Inflammatory macrophage treated with lipopolysaccharide for 4 hours (primary cell): ENCODE results near the gene FAM53B.
A peak's percentile ranks its signal among the peaks of the same experiment; 100 is the strongest.
"Not testable (repeated sequence)": the region's sequence is repeated elsewhere in the genome, so short reads cannot be mapped to it uniquely, and the experiment has no call there.

Experiments used
- DNase-seq: peaks from one replicate; pipeline ENCODE4 v3.0.0-alpha.2; 2020

The FAM53B gene

DNA sequence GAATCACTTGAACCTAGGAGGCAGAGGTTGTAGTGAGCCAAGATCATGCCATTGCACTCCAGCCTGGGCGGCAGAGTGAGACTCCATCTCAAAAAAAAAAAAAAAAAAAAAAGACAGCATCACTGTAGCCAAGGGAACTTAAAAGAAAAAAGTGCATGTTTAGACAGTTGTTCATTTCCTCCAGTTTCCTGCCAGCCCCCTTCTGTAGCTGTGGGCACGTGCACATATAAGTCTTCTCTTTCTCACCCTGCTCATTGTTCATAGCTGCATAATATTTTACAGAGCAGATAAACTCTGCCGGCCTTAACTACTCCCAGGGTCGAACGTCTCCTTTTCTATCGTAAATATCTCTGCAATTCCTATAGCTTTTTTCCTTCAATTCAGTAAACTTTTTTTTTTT, 149.9 kb downstream of the FAM53B start:
- DNase-seq = no peak

DNA sequence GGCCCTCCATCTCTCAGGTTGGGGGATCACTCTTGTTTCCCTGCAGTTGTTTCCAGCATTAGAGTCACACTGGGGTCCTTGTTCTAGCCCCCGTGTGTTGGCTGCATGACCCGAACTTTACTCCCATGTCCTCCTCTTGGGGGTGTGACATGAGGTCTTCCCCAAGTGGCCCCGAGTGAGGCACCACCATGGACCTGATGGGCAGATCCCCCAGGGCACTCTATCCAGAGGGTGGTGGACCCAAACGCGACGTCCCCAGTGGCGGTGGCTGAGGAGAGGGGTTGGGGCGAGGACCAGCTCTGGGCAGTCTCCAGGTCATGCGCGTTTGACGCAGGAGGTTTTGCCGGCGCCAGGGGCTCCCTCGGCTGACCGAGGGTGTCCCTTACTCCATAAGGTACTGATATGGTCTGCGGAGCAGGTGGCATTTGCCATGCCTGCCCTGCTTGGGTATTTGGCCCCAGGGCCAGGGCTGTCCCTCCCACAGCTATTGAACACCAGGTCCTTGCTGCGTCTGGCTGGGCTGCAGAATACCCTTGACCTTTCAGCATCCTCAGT, 150.7 kb downstream of the FAM53B start:
- no peak for DNase-seq

DNA sequence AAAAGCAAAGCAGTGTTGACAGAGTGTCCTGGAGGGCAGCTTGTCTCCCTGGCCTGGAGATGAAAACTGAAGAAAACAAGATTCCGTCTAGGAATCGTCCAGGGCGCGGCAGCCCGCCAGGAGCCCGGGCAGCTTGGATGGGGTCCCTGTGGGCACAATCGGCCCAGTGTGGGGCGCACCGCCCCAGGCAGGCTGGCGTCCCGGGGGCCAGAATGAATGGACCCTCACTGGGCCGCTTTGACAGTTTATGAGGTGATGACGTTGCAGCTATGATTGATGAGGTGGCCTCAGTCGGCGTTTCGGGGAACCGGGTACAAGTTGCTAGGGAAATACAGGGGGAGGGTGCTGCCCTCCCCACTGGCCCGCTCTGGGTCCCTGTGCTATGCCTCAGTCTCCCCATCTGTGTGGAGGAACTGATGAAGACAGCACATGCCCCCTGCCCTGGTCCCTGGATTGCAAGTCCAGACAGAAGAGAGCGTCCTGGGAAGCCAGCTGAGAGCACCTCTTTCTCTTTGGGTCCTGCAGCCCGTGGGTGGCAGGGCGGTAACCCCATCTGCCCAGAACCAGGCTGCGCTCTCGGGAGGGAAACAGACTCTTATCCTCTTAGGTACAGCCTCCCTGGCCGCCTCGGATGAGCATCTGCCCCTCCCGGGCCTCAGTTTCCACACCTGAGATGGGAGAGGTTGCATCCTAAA, 151.3 kb downstream of the FAM53B start:
- no peak for DNase-seq

DNA sequence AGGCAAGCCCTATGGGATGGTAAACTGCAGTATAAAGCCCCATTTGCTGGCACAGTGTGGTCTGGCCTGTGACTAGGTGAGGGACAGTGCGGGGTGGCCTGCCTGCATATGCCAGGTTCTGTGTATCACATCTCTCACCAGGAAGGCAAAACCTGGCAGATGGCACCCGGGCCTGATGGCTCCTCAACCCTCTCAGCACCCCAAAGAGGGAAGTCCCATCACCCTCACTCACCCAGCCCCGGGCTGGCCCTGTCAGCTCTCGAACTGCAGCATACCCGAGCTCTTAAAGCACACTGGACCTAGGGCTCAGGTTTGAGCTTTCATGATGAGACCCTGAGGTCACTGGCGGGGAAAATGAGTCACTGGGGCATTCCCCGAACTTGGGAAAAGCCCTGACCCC, 152.1 kb downstream of the FAM53B start:
- DNase-seq = no peak

DNA sequence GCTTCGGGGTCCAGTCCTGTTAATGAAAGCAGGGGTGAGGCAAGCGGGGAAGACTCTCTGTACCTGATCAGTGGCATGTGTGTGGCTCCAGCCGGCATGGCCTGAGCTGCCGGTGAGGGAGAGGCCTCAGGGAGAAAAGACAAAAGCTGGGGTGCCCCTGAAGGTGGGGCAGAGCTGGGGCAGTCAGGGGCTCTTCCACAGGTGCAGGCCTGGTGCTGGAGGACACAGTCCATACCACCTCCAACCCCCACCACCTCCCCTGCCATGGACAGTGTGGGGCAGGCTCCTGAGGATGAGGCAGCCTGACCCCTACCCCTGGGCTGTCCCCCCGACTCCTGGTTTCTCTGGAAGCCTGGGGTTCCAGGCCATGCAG, 153.1 kb downstream of the FAM53B start:
- no peak for DNase-seq

DNA sequence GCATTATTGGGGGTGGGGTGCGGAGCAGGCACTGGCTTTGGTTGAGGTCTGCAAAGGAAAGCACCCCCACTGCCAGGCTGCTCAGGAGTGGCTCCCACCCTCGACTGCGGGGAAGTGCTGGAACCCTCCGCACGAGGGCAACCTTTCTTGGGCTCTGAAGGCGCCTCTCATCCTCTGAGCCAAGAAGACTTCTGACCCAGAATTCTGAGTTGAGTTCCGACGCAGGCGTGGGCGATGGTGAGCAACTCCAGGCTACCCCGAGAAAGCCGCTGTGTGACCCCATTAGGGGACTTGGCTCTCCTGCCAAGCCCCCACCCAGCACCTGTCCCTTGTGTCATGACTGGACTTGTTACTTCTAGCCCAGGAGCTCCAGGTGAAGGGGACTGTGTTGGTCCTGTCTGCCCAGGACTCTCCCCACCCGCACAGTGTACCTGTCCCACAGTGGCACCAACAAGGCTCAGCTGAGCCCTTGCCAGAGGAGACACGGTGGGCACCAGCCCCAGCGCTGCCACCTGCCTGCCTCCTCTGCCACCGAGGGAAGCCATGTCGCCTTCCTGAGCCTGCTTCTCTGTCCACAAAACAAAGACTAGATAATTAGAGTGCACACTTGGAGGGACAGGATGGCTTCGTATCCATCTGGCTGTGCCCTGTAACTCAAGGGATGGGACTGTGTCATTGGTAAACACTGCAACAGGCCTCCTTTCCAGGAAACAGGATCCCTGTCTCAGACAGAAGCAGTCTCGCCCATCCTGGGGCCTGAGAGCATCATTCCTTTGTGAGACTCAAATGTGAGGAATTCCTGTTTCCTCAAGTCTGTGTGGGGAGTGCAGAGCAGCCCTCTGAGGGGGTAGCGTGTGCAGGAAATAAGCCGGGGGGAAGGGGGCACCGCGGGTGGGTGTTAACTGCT, 153.7 kb downstream of the FAM53B start:
- no peak for DNase-seq

DNA sequence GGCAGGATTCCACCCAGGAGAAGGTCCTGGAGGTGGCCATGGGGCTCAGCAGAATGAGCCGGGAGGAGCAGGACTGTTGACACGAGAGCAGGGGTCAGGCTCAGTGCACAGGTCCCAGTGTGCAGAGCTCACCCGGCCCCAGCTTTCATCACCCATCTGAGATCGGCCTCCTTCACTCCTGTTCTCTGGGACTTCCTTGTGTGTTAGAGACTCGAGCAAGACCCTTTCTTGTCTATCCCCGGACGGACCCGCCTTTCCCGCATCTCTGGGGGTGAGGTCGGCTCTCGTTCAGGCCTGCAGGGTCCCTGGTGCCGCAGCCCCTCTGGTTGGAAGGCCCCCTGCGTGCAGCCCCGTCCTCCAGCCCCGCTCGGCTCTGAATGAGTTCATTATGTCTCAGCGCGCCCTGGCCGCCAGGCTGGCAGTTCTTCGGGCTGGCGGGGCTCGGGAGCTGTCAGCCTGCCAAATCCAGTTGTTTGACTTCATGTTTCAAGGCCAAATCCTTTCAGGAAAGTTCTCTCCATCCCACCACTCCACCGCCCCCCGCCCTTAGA, 154.6 kb downstream of the FAM53B start:
- DNase-seq = no peak

DNA sequence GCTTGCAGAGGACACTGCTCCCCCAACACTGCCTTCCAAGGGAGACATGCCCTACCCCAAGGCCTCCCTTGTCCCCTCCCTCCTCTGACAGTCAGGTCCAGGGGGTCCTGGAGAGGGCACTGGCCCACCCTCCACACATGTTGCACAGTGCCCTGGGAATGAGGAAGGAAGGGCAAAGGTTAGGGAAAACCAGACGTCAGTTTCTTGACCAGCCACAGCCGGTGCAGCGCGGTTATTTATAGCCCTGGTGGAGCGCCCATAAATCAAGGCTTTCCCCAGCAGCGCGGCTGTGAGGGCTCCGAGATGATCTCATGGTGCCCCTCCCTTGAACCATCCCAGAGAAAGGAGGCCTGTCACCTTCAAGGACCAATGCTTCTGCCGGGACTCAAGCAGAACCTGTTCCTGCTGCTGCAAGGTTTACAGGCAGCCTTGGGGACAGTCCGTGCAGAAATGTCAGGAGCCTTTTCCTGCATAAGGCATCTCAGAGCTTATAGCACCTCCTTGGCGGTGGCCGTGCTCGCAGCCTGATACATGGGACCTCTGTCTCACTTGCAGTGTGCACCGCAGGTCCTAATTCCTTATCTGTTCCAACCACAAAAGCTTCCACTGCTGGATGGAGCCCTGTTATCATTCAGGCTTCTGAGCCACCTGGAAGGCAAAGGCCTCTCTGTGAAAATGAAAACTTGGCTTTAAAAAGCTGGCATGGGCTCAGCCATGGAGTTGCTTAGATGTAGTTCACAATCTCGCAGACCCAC, 155.3 kb downstream of the FAM53B start:
- peak; percentile 14 for DNase-seq

DNA sequence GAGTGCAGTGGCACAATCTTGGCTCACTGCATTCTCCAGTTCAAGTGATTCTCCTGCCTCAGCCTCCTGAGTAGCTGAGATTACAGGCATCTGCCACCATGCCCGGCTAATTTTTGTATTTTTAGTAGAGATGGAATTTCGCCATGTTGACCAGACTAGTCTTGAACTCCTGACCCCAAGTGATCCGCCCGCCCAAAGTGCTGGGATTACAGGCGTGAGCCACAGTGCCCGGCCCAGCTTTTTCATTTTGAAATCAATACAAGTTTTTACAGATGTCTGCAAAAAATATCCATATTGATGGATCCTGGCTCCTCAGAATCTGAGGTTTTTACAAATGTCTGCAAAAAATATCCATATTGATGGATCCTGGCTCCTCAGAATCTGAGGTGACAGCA, 155.8 kb downstream of the FAM53B start:
- DNase-seq = not testable (repeated sequence)

DNA sequence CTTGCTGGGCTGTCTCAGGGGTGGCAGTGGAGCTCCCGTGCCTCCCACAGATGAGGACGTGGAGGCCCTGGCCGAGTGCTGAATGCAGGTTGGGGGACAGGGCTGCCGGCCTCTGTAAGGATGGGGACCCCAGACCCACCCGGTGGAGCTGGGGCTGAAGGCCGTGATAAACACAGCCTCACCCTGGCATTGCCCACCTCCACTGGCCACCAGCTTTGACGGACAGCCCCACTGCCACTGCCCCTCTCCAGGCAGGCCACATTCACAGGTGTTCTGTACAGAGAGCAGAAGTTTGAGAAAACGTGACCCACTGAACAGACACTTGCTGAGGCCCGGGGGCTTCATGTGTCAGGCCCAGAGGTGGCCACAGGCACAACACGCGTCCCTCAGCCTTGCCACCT, 156.4 kb downstream of the FAM53B start:
- DNase-seq = no peak

DNA sequence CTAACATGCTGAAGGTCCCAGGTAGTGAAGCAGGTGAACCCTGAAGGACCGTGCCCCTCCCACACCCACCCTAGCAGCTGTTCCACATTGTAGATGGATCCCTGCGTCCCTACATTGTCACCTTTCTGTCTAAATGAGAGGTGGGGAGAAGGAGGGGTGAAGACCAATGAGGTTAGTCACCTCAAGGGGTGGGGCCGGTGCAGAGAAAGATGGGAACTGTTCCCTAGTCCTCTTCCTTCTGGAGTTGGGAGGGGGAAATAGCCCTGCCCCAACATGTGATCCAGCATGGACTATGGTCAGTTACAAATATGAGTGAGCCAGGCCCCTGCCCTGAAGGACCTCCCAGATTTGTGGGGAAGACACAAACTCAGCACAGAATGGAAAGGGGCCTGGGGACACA, 158.0 kb downstream of the FAM53B start:
- DNase-seq = no peak

DNA sequence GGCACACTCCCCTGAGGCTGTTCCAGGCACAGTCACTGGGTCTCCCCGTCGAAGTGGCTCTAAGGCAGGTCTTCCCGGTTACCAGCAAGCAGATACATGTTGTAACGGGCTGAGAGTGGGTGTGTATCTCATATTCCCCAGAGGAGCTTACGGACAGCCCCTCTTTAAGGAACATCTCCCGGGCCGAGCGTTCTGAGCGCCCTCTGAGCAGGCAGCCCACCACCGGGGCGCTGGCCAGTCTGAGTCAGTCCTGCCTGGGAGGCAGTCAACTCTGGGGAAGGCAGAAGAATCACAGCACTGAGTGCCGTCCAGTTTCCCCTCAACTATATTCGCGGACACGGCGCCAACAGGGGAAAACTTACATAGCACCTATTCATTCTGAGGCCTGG, 165.2 kb downstream of the FAM53B start:
- DNase-seq = no peak

DNA sequence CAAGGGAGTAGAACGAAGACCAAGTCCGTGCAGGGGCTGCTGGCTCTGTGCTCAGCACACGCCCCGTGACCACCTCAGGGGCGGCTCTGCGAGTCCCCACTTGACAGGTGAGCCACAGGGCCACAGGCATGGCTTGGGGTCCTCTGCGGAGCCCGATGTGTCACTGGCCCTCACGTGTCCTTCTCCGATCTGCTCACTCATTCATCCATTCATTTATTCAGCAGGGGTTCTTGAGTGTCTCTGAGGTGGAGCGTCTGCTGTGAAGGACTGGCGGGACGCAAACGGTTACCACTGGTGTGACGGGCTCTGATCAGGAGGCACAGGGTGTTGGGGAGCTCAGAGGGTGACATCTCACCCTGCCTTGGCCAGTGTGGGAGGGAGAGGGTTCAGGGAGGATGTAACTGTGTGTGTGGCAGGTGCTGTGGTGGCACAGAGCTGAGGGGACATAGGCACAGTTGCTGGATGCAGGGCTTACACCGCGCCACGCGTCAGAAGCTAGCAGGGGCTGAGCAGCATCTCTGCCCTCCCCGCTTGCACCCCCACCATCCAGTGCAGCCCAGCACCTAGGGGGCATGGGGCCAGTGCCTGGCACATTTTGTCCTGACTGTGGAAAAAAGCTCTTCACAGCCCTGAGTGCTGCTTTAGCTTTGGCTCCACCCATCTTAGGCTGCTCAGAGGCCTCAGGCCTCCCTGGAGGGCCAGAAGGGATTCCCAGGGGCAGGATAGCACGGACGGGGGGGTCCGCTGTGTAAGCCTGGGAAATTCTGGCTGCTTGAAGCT, 165.8 kb downstream of the FAM53B start:
- DNase-seq = no peak

DNA sequence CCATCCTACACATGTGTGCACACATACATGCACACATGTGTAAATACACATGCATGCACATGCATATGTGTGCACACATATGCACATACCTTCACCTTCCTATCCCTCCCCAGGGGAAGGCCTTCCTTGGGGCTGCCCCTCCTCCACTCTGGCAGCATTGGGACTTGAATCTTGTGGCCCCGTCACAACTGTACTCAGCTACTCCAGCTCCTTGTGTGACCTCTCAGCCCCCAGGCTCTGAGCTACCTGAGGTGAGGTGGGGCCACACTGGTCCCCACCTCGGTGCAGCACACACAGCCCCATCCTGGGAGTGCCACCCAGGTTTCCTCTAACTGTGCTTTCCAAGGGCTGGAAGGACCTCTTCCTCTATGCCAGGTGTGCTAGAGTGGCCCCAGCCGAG, 166.5 kb downstream of the FAM53B start:
- no peak for DNase-seq

DNA sequence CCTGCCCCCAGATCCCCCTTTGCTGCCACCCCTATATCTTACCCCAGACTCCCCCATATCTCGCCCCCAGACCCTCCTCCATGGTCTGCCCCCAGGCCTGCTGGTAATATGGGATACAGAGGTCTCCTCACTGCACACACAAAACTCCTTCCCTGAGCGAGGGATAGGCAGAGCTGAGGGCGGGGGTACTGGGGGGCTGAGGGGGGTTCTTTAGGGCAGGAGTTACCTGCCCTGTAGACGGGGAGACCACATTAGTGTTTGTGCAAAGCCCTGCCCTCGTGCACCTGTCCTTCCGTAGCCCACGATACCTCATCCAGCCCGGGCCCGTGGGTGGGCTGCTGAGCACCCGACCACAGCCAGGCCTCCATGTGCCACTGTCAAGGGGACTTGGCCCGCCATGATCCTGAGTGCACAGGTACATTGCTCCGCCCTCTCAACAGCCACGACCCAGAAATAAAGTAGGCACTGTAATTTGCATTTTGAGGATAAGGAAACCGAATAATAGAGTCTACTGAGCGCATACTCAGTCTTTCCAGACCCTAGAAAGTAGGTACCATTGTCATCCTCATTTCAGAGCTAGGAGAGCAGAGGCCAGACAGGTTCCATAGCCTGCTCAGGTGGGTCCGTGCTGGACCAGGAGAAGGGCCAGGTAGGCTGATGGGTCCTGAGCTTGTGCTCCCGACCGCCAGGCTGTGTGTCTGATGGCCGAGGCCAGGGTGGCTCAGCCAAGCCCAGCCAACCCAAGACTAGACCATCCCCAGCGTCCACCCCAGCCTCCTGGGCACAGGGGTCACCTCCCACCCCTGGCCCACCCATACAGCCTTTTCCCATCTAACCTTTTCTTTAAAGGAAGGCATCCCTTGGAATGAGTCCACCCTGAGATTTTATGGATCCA, 167.4 kb downstream of the FAM53B start:
- DNase-seq = no peak

DNA sequence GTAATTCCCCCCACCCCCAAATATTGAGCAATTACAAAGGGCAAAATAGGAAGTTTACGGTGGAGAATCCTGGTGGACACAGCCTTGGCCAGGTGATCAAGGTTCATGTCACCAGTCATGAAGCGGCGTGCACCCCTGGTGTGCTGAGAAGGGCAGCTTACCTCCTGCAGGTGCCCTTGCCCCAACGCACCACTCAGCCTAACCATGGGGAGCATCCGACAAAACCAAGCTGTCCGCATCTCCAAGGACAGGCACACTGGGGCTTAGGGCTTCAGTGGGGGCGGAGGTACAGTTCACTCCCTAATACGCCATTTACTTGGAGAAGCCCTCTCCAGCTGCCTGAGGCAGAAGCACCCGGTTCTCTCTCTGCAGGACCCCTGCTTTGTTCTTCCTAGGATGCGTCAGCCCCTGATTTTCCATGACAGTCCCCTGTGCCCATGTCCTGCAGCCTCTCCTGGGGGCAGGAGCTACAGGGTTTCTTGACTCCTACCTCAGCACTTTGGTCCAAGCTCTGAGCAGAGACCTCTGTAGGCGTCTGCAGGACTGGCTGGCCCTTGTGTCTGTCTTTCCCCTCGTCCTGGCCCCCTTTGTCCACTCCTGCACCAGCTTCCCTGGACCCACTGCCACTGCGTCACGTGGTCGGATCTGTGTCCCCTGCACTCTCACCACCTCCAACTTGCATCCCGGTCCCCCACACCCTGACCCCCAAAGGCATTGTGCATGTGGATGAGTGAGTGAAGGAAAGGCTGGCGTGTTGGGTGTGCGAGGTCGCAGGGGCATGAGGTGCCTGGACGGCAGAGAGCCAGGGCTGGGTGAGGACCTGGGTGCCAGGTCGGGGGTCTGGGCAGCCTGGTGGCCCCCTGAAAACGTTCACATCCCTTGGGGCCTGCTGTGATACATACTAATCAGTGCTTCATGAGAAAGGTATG, 168.8 kb downstream of the FAM53B start:
- DNase-seq = no peak

DNA sequence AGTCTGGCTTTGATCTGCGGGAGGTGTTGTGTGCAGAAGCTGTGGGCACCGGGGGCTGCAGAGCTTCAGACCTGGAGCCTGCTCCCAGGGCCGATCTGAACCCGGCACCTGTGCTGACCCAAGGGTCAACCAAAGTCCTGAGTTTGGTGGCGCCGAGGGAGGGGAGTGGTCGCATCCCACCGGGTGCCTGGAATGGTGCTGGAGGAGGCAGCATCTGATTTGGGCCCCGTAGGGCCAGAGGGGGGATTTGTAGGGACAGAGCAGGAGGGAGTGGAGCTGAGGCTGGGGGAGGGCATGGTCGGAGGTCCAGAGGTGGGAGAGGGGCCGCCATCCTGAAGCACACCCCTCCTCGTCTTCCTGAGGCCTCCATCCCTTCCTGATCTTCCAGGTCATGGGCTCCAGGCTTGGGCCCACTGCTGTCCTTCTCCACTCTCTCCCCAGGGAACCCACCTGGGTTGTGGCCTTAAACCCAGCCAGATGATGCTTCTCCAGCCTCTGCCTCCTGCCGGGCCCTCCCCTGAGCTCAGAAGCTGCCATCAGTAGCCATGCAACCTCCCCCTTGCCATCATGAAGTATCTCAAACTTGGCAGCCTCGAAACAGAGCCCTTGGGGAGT, 169.6 kb downstream of the FAM53B start:
- DNase-seq = no peak

DNA sequence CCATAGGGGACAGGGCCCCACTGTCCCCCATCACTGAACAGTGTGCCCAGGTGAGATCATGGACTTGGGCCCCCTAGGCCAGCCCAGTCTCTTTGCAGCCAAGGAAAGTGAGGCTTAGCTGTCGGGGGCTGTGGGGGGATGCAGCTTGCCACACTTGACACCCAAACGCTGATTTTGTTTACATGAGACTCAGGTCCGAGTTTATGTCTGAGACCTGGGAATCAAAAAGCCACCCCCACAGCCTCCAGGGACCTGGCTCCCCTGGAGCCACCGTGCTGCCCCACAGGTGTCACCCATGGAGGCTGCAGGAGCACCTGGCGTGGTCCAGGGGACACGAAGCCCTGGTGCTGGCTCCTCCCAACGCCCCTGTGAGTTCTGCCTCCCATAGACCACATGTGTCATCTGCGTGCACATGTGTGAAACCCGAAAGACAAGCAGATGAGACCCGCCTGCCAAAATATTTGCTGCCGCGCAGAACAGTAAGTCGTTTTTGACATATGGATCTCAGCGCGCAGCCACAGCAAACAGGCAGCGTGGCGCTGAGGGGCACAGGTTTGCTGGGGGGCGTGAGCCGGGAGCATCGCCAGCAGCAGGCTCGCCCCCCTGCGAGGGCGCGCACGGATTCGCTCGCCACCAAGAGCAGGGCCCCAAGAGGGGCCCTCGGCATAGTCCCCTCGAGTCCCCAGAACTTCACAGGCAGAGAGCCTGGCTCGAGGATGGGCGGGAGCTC, 170.3 kb downstream of the FAM53B start:
- no peak for DNase-seq

DNA sequence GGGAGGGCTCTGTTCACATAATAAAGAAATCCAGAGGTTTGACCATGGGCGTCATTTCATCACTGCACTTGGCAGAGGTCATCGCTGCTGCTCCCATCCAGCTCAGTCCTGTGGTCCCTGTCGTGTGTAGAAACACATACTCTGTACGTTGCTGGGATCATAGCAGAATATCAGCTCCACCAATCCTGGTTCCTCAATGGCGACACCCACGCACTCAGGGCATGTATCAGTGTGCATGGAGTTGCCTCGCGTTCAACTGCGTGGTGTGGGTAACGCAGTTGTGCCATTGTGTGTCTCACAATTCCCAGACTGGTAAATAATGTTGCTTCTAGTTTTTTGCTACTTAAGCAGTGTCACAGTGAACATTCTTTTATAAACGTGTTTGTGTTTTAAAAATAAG, 171.4 kb downstream of the FAM53B start:
- DNase-seq = peak; percentile 13
